ENCODE data around the gene OGFOD3.

OGFOD3 gene

DNA sequence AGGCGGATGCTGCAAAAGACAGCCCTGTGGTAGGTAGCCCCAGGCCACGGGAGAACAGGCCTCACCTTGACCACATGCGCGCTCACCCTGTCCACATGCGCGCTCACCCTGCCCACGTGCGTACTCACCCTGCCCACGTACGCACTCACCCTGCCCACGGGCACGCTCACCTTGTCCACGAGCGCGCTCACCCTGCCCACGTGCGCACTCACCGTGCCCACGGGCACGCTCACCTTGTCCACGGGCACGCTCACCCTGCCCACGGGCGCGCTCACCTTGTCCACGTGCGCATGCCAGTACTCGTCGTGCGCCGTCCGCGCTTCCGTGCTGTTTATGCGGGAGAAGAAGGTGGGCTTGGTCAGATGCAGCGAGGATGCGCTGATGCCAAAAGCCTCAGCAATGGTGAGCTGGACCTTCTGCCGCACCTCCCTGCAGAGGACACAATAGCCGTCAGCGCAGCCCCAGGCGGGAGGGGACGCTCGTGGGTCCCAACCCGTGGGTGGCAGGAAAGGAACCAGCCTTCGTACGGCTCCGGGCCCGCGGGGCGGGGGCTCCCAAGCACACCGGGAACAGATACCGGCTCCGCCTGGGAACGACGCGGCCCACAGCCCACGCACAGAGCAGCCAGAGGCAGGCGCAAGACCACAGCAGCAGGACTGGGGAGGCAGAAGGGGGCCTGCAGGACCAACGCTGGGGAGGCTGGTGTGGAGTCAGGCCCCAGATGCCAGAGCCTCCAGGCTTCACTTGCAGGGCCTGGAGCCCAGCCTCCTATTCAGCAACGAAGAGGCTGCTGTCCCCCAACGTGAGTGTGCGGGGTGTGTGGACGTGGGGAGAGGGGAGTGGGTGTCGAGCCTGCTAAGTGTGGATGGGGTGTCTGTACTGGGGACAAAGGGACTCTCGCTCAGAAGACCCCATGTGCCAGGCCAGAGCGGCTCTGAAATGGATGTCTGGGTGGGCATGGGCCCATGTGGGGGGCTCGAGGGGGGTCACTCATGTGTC lies 14.4 kb downstream of the OGFOD3 start:
- no peak for DNase-seq

DNA sequence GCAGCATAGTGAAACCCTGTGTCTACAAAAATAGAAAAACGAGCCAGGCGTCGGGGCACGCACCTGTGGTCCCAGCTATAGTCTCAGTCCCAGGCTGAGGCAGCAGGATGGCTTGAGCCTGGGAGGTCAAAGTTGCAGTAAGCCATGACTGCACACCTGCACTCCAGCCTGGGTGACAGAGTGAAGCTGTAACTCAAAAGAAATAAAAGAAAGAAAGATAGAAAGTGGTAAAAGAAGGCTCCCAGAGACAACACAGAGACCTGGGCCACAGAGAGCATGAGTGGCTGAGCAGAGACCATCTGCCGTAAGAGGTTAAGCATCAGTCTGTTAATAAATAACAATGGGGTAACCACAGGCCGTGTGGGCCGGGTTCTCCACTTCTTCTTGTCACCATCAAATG lies 15.5 kb downstream of the OGFOD3 start:
- DNase-seq = no peak

DNA sequence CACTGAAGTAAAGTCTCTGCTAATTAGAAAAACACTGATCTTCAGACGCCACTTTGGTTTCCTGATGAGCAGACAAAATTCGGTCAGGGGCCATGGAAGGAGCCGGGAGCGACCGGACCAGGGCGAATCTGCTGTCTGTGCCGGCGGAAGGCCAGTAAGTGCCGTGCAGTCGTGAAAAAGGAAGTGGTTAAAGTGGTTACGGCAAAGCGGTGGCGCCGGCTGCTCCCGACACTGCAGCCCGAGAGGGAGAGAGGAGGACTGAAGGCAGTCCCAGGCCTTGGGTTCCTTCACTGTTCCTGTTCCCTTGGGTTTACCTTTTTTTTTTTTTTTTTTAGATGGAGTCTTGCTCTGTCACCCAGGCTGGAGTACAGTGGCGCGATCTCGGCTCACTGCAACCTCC lies 17.6 kb downstream of the OGFOD3 start:
- DNase-seq = no peak

DNA sequence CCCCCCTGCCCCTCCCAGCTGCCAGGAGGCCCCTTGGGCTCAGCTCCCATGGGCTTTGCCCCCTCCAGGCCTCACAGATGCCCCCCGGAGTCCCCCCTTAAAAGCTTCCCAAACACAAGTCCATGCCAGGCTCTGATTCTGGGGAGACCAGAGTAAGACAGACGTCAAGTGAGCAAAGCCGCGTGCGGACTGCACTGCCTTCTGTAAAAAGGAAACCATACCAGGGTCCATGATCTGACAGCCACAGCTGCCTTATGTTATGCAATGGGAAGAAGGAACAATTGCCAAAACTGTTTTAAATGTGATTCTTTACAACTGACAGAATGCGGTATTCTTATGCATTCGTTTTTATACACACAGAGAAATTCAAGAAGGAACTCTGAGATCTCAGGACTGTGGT lies 18.2 kb downstream of the OGFOD3 start:
- no peak for DNase-seq

DNA sequence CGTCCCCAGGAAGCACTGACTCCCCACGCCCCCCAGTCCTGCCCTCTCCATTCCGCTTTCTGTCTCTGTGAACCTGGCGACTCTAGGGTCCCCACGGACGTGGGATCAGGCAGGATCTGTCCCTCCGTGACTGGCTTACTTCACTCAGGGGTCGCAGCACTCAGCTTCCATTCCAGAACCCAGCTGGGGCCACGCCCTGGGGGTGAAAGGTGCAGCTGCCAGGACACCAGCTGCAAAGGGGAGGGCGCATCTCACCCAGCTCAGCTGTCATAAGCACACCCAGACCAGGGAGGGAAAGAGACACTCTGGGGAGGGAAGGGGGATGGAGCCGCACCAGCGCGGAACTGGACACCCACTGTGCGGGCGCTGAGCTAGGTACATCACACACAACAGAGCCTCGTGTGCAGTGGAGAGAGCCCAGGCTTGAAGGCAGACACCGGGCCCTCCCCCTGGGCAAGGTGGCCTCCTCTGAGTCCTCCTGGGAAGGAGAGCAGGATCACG lies 18.7 kb downstream of the OGFOD3 start:
- DNase-seq = no peak

DNA sequence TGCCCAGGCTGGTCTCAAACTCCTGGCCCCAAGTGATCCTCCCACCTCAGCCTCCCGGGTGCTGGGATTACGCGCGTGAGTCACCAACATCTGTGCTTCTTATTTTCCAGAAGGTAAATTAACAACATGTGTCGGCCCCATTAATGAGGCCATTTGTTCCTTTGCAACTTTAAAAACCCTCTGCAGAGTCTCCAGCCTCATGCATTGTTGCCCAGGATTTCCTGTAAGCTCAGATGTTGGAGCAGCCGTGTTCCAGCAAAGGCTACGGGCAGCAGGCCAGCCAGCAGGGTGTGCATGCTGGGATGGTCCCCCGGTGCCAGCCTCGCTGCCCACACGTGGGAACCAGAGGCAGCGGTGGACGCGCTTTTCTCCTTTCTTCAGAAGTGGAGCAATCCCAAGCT lies 19.3 kb downstream of the OGFOD3 start:
- no peak for DNase-seq

DNA sequence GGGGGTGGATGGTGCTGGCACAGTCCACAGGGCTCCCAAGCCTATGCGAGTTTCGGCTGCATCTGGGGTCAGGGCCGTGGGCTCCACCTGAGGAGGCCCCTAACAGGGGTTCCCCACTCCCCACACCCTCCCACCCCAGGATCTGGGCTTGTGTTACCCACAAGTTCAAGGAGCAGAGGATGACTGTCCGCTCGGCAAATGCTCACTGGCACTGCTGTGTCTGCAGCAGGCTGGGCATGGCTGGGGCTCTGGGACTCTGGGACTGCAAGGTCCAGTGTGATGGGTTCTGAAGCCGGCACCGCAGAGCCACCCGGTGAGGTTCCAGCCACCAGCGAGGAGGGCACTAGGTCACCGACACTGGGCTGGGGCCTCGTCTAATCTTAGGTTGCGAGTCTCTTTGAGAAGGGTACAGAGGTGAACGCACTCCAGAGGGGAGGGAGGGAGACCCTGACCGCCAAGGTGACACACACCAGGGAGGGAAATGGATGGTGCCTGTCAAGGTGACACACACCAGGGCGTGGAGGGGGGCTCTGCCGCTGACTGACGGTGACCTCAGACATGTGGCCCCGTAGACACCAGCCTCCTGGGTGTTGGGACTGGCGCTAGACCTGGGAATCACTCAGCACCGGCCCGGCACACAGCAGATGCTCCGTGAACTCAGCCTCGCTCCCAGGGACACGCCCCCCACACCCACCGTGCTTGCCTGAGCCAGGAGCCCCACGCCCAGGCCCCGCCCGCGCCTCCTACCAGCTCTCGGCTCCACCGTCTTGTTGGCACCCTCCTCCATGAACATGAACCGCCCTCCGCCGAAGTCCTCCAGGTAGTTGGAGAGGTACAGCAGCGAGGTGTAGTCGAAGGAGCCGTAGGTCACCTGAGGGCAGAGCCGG lies 20.7 kb downstream of the OGFOD3 start:
- DNase-seq = no peak

DNA sequence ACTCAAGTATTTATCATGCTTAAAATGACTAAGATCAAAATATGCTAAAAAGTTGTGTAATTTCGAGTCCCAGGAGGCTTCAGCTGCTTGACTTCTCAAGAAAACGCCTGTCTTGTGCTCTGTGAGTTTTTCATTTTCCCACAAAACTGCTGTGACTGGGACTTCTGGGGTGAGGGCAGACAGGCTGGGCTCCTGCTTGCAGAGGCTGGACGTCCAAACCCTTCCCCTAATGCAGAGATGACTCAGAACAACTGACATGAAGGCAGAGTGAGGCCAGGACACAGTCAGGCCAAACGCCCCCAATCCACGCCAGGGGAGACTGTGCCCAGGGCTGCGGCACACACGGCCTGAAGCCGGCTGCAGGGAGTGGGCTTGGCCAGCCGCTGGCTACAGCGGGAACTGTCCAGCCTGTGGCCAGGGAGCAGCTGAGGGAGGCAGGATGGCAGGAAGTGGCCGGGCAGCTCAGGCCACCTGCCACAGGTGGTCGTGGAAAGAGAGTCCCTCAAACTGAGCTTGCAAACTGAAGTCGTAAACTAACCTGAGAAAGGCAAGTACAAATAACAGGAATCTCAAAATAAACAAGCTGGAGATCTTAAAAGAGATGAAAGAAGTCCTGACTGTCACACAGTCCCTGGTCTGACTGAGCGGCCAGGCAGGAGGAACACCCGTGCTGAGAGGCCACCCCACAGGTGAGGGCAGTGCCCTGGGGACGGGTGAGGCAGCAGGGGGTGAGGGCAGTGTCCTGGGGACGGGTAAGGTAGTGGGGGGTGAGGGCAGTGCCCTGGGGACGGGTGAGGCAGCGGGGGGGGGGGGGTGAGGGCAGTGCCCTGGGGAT lies 21.6 kb downstream of the OGFOD3 start:
- DNase-seq = no peak

DNA sequence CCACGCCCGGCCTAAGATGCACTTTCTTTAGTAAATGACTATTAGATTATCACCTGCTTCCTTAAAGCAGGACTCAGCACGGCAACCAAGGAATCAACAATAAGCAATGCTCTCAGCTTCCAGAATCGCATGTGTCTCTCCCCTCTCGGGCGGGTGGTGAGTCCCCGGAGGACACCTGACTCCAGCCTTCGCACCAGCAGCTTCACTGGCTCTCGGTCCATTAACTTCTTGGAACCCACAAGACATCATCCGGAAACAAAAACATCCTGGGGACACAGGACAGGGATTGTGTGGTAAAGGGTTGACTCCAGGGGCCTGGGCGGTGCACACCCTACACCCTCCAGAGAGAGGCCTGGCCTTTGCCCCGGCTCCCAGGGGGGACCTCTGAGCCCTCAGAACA lies 24.1 kb downstream of the OGFOD3 start:
- DNase-seq = no peak

DNA sequence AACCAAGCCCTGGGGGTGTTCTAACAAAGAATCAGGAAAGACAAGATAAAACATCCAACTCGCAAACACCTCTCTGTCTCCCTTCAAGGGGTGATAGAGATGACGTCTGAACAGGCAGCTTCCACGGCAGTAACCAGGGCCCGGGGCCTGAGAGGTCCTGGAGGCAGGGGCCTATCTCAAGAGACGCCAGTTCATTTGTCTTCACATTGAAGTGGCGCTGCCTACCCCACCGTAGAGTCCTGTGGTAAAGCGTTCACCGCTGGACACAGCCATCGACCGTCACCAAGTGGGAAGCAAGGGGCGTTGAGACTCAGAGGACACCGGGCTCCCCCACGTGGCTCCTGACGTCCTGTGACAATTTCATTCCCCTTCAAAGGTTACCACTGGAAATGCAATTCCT lies 25.4 kb downstream of the OGFOD3 start:
- DNase-seq = no peak

DNA sequence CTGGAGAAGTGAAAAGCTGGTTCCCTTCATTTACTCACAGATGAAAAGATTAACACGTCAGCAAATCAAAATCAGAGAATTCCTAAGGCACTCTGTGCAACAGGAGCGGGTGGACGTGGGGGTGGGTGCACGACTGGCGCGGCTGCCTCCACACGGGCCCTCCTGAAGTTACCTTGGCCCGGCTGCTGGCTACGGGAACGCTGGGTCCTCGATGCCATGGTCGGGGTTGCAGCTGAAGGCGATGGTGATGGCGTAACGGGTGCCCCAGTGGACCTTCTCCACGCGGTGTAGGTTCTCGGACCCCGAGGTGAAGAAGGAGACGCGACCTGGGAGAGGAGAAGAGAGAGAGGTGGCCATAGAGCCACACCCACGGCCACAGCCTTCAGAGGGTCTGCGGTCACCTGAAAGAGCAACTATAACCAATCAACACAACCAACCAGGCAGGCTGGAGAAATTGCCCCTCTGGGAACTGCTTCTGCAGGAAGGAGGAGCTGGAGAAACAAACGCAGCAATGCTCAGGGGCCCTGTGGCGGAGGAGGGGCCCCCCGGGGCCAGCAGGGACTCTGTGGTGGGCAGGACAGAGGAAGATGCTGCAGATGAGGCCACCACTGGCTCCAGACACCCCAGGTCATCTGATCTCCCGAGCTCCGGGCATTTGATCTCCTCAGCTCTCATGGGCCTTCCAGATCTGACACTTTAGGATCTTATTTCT lies 26.0 kb downstream of the OGFOD3 start:
- no peak for DNase-seq

DNA sequence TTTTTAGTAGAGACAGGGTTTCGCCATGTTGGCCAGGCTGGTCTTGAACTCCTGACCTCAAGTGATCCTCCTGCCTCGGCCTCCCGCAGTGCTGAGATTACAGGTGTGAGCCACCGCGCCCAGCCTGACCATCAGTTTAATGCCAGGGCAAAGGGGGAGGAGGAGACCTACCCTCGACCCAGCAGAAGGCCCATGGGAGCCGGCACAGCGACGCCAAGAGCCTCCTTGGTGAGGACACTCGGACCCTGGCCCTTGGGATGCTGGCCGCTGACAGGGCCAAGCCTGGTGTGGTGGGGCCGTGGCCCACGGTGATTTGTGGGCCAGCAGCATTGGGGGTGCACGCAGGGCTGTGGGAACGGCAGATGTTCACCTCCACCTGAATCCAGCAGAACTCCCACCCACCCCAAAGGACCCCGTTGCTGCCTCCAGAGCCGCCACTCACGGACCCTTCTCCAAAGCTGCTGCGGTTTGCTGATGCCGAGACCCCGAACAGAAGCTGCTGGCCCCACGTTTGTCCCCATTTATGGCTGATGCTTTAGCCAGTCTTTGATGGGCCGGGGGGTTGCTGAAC lies 26.8 kb downstream of the OGFOD3 start:
- DNase-seq = no peak

DNA sequence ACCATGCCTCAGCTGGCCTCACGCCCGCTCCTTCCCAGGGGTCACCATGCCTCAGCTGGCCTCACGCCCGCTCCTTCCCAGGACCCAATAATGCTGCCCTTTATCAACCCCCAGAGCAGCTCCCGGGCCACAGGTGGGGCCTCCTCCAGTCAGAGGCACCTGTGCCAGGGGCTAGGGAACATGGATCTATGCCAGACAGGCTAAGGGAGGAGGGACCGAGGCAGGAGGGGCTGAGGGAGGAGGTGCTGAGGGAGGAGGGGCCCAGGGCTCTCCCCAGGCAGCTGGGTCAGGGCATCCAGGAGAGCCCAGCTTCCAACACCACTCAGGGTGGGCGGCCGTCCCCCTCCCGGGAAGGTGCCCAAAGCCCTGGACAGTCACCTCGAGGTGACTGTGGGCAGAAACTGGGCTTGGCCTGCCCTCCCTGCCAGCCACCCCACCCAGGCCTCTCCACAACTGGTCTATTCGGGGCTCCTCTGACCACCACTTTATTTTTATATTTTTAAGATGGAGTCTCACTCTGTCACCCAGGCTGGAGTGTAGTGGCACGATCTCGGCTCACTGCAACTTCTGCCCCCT lies 27.4 kb downstream of the OGFOD3 start:
- DNase-seq = no peak

DNA sequence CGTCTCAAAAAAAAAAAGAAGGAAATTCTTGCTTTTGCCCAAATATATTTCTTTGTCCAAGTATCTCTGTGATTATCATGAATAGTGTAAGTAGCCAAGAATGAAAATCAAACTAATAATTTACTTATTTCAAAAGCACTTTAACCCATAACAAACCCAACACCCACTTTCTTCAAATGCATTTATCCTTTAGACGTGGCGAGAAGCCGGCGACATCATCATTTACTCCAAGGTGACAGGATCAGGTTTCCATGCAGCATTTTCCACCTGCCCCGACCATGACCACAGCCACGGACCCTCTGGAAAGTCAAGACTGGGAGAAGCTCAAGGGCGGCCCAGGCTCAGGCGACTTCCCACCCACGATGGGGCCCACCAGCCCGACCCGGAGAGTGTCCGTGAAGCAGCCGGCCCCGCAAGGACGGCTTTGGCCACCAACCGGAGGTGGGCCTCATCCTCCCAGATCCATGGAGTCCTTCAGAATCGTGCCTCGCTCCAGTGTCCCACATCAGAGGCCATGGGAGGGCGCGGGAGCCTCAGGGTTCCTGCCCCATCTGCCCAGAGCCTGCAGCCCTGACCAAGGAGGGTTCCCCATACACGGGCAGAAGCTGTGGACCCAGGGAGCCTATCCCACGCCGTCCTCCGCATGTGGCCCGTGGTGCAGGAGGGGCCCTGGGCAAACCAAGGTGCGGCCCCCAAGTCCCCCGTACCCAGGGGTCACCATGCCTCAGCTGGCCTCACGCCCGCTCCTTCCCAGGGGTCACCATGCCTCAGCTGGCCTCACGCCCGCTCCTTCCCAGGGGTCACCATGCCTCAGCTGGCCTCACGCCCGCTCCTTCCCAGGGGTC lies 28.1 kb downstream of the OGFOD3 start:
- no peak for DNase-seq

DNA sequence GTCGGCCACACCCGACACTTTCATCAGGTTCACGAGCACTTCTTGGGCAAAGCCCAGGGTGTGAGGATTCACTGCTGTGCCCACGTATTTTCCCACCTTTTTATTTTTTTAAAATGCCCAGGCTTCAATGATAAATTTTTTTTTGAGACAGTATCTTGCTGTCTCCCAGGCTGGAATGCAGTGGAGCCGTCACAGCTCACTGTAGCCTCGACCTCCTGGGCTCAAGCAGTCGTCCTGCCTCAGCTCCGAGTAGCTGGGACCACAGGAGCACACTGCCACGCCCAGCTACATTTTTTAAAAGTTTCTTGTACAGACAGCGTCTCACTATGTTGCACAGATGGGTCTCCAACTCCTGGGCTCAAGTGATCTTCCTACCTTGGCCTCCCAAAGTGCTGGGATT lies 29.0 kb downstream of the OGFOD3 start:
- no peak for DNase-seq

DNA sequence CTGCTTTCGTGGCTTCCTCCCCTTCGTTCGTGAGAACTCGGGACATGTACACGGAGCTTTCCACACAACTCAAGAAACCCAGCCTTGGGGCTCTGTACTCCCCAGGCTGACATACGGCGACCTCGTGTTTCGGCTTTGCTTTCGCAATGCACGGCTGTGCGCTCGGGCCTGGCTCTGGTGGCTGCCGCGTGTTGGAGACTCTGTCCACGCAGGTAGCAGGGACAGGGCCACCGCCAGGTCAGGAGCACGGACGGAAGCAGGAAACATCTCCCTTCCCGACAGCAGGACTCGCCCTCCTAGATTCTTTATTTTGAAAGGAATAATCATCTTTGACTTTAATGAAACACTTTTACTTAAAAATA lies 29.5 kb downstream of the OGFOD3 start:
- DNase-seq = no peak

DNA sequence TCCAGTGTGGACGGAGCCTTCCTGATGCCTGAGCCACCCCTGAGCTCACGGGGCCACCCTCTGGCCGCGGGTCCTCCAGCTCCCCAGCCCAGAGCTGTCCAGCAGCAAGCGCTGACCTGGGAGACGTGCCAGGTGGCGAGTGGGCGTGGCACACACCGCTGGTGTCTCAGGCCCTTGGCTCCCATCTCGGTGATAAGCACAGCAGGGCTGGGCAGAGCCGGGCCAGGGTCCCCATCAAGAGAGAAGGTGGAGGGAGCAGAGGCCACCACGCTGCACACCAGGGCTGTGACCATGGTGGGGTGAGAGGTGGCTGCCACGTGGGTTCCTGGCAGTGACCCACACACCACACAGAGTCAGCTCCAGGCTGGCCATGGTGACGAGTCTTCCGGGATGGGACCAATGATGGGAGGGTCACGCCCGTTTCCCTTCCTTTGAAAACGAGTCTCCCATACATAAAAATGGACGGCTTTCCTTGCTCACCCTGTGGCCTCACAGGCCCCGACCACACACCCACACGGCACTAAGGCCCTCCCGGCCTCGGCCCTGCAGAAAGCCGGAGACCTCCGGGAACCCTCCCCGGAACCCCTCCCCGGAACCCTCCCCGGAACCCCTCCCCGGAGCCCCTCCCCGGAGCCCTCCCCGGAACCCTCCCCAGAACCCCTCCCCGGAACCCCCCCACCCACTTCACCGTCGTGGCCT lies 30.0 kb downstream of the OGFOD3 start:
- no peak for DNase-seq

DNA sequence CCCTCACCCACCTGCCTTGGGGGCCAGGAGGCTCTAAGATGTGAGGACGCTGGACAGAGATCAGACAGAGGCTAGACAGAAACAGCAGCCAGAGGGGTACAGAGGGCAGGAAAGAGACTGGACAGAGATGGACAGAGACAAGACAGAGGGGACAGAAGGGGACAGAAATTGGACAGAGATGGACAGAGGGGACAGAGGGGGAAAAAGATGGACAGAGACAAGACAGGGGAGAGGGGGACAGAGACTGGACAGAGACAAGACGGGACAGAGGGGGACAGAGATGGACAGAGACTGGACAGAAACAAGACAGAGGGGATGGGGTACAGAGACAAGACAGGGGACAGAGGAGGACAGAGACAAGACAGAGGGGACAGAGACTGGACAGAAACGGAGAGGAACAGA lies 30.7 kb downstream of the OGFOD3 start:
- no peak for DNase-seq

DNA sequence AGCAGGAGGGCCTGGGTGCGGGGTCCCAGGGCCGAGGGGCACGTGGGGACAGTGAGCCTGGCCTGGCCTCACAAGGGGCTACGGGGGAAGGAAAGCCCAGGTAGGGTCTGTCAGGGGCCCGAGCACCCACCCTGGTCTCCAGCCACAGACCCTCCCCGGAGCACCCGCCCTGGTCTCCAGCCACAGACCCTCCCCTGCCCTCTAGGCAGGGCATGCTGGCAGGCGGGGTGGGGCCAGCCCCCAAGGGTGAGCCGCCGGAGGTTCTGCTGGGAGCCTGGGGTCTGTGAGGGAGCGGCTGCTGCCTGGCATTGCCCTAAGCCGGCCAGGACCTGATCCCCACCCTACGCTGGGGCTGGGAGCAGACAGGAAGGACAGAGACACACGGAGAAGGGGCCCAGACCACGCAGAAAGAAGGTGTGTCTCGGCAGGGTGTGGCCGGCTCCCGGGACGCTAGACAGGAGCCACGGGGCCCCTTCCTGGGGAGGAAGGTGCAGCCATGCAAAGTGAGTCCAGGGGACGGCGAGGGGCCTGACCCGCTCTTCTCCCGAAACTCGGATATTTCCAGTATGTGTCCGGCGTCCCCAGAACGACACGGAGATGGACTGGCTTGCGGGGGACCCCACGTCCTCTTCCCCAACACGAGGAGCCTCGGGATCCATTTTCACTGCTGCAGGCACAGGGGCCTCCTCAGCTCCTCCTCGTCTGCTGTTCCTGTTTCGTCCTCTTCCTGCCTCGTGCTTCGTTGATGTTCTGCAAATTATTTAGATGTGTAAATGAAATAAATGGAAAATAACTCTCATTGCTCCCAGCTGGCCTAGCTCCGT lies 31.3 kb downstream of the OGFOD3 start:
- no peak for DNase-seq

Data from DMS153 (cell line).